Endometrial microvascular endothelial cells (primary cell): ENCODE data around the gene IGF1R. TPM values are rescaled to one million over a fixed set of nuclear protein-coding genes. Genes with fewer than 3 reads are reported as not detected.

Experiments
- in situ Hi-C: cut with HindIII; loops from 2 replicates; pipeline ENCODE4 v1.10.0; 2017; ENCODE audit warnings: low sequenced_read_pairs, low pct_unique_long_range_greater_than_20kb; ENCODE audit errors: inconsistent ontology term
- total RNA-seq: library from RNA; depleted of rRNA; stranded (reverse); fragments of >200 nt; gene quantifications from one replicate; pipeline ENCODE4 v1.2.3, GENCODE V29; 2015; ENCODE audit errors: inconsistent ontology term

IGF1R gene
- total RNA-seq, 1 donor from 2014 or later: 28.8 TPM

DNA sequence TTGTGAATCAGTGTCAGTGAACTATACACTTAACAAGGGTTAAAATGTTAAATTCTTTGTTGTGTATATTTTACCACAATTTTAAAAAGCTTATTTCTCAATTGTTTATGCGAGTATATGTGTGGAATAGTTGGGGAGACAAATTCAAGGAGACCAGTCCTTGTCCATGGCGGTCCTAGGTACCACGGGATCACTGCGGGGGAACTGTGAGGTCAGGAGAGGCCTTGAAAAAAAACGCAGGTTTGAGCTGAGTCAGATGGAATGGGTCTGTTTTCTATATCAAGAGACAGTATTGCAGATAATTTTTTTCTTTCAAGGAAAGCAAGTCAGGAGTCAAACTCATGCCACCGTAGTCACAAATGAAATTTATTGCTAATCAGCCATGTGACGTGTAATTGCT is 18.5 kb downstream of the IGF1R start:
- in situ Hi-C loops: loop anchor here (25.0 kb wide), 1 partner anchor 395 kb away; no protein-coding TSS in a partner anchor

DNA sequence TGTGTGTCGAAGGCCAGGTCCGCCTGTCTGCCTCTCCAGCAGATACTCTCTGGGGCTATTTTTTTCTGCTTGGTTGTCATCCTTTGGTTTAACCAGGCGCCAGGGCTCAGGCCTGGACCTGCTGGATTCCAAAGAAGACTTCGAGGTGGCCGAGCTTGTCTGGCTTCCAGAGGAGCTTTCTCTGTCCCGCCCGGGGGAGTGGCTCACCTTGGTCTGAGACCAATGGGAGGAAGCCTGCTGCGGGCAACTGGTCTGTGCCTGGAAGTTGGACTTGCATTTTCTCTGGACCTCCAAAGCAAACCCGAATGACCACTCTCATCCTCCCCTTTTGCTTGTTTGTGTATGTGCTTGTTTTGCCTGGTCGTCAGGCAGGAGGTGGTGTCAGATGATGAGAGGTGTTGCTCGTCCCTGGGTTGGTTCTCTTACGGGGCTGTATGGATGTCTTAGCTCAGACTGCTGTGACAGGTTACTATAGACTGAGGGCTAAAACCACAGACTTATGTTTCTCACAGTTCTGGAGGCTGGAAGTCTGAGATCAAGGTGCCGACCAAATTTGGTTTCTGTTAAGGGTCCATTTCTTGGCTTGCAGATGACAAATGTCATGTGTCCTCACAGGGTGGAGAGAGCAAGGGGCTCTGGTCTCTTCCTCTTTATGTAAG is 19.3 kb downstream of the IGF1R start:
- in situ Hi-C loops: loop anchor here (25.0 kb wide), 1 partner anchor 395 kb away; no protein-coding TSS in a partner anchor

DNA sequence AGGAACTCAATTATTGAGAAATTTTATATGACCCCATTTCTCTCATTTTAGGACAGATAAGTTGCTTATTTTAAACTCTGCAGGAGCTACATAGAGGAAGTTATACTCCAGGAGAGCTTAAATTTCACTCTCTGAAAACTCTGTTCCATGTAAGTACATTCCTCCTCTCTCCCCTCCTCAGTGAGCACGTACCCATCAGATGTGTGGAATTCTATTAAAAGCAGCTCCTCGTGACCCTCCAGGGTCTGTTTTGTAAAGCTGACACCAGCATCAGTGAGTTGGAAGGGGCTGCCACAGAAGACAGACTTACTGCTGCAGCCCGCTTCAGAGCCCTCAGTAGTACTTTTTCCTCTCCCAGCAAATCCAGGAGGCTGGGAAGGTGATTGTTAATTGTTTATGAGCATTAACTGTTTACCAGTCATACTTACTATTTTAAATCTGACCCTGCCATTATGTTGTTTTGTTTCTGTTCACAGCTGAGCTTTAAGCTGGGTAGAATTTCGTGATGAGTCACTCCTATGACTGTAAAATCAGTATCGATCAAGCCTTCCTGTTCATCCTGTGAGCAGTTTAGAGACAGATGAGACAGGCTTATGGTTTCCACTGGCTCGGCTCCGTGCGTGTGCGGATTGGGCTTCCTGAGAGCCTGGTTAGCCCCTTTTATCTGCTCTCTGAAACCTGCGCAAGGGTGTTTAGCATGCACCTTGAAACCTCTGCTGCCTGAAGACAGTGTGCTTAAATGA is 20.4 kb downstream of the IGF1R start:
- in situ Hi-C loops: loop anchor here (25.0 kb wide), 1 partner anchor 394 kb away; no protein-coding TSS in a partner anchor

DNA sequence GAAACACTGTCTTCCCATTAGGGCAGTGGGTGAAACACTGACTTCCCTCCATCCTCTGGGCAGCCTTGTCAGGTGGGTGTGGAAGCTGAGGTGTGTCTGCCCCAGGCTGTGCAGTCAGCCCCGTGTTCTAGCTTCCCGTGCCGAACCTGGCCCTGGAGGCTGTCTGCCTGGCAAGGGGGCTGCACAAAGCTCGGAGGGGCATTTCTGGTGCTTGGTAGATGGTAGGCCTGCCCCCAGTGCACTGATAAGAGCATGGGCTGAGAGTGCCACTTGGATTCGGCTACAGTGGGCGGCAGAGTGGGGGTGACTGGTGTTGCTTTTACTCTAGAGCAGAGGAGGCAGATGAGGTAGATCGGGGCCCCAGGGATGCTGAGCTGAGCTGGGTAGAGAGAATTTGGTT is 21.3 kb downstream of the IGF1R start:
- in situ Hi-C loops: loop anchor here (25.0 kb wide), 1 partner anchor 393 kb away; no protein-coding TSS in a partner anchor

DNA sequence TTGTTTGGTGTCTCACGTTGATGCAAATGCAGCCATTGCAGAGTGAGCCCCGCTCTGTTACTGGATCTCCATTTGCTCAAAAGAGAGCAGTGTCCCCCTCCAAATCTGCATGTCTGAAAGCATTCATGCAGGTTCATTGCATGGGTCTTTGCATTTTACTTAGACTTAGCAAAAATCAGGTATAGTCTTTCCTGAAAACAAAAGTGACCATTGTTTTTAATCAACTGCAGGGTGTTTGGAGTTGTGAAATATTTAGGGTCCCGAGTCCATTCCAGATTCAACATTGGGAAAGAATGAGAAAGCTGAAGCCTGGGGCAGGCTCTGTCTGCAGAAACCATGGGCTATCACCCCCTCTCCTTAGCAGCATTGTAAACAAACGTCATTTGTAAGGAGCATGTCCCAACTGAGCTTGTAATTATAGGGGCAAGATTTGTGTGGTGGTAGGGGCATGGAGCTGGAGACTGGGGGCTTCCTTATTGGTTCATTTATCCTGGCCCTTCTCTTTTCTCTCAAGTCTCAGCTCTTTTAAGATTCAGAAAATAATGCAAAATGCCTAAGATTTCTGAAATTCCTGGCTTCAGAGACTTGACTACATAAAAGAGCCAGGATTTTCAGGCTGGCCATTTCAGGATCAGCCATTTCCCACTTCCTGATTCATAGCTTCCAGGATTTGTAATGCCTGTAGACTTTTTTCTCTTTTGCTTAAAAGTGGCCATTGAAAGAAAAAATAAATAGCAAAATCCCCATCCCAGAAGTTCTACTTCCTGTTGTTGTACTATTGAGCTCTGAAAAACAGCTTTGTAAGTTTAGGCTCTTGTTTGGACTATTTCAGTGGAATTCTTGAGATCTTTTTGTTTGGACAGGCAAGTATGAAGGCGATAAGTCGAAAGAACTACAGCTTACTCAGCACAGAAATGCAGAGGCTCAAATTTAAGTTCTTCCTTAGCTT is 23.0 kb downstream of the IGF1R start:
- in situ Hi-C loops: loop anchor here (25.0 kb wide), 1 partner anchor 391 kb away; no protein-coding TSS in a partner anchor

DNA sequence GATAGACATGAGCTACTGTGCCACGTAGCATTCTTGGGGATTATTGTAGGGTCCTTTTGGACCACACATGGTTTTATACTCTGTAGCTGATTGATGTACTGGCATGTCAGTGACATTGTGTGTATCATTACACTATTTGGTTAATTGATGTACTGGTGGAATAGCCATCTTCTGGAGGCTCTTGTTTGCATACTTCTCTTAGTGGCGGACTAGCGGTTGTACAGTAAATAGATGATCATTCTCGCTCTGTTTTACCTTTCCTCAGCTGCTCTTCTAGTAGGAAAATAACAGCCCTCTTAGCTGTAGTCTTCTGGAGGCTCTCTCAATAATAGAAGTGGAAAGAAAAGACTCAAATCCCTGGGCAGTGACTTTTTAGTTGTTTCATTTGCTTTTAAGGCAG is 24.8 kb downstream of the IGF1R start:
- in situ Hi-C loops: loop anchor here (25.0 kb wide), 1 partner anchor 389 kb away; no protein-coding TSS in a partner anchor

DNA sequence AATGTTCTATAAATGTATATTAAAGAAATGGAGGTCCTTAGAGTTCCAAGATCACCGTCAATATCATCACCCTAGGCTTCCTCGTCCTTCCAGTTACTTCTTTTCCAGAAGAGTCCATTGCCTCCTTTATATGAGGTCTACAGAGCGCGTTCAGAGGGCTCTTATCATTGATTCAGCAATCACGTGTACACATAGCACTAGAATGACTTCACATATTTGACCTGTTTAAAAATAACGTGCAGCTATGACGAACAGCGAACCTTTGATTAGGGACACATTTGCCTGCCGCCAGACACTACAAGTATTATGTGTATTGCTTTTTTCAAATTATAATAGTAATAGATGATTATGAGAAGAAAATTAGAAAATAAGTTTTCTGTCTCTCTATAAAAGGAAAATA is 26.0 kb downstream of the IGF1R start:
- in situ Hi-C loops: loop anchor here (25.0 kb wide), 1 partner anchor 388 kb away; no protein-coding TSS in a partner anchor

DNA sequence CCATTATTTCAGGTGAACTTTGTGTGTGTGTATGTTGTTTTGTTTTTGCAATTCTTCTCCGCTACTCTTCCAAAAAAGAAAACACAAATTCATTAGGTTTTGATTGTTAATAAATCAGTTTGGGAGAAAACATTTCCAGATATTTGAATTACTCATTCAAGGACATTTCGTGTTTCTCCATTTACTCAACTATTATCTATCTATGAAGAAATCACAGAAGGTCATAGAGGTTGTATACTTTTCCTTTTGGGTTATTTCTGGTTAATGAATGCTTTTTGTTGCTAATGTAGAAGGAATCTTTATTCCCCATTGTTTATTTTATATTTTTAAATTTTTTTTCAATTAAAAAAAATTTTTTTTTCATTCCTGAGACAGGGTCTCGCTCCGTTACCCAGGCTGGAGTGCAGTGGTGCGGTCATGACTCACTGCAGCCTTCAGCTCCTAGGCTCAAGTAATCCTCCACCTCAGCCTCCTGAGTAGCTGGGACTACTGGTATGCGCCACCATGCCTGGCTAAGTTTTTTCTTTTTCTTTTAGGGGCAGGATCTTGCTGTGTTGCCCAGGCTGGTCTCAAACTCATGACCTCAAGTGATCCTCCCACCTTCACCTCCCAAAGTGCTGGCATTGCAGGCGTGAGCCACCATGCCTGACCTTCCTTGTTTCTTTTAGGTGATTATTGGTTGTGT is 28.4 kb downstream of the IGF1R start:
- in situ Hi-C loops: no loop called here

DNA sequence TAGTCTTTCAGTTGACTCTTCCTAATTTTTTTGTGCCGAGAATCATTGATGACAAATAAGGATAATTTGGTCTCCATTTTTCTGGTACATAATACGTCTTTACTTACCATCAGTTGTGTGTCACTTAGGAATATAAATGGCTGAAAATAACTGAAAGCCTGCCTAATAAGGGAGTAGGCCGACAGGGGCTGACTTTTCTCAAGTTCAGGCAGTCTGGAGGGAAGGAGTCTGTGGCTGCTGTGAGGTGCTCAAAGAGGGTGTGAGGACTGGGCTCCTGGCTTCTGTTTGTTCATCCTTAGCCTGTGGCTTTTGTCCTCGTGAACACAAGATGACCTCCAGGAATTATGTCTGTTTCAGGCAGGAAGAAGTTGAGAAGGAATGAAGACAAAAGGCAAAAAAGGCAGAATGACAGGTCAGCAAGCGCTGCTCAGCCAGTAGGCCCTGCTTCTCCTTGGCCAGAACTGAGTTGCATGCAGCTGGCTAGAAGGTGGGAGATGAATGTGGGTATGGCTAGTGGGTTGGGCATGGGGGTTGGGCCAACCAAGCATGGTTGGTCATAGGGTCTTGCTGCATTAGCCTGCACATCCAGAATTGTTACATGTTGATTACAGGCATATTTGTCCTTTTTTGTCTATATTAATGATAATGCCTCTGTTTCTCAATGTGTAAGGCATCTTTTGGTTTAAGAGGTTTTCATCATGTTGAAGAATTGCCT is 29.2 kb downstream of the IGF1R start:
- in situ Hi-C loops: no loop called here

DNA sequence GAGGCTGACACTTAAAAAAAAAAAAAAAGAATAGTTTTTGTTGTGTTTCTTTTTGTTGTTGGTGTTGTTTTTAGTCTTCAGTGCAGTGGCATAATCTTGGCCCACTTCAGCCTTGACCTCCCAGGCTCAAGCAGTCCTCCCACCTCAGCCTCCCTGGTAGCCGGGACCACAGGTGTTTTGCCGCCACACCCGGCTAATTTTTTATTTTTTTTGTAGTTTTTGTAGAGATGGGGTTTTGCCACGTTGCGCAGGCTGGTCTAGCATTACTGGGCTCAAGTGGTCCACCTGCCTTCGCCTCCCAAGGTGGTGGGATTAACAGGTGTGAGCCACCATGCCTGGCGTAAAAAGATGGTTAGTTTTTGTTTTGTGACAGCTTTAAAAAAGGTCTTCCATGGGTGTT is 30.1 kb downstream of the IGF1R start:
- in situ Hi-C loops: no loop called here

DNA sequence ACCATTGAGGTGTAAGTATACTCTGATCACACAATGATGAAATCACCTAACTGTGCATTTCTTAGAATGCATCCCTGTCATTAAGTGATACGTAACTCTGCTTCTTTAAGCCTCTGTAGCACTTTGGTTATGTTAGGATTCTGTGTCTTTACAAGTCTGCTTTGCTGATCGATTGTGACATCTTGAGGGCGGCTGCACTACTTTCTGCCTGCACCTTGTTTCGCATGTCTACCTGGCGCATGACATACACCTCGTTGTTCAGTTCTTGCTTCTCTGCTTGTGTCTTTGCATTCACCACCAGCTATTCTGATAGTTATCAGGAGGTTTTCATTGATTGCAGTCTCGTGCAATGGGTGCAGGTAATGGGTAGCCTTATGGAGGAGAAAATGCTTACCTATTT is 32.7 kb downstream of the IGF1R start:
- in situ Hi-C loops: no loop called here

DNA sequence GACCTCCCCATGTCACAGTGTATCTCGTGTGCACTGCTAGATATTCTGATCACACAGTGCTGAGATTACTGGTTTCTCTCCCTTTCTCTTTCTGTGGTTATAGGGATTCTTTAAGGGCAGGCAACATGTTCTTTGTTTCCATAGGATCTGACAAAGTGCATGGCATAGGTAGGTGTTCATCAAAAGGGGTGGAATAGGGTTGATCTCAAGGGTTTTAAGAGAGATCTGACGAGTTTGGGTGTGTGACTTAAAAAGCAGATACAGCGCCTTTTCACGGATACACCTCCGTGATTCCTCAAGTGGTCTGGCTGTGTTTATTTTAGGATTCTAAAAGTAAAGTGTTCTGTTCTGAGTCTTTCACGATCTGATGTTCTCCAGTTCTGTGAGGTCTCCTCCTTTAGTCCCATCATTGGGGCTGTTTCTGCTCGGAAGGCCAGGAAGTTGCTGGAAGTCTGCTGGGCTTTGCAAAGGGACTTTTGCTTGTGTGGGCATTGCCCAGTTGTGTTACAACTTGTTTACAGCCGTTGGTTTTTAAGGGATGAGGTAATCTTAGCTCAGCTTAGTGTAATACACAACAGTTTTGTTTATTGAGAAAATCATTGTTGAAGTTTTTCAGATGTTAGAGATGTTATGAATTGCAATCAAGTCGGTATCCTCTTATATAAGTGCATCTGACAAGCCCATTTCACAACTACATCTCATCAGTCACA is 34.8 kb downstream of the IGF1R start:
- in situ Hi-C loops: no loop called here

DNA sequence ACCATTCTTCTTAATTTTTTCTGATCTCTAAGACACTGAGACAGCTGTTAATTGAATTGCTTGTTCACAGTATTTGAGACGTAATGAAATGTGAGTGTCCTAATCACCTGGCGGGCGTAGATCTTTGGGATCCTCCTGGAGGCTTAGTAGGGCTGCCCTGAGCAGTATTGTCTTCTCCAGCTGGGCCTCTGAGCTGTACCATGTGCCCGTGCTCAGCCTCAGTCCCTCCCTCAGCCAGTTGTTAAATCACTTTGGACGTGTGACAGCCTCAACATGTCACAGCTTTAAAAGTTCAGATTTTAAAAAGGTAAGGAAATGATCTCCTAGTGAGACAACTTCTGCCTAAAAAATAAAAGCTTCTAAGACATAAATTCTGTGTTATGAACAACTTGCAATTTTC is 35.5 kb downstream of the IGF1R start:
- in situ Hi-C loops: no loop called here

DNA sequence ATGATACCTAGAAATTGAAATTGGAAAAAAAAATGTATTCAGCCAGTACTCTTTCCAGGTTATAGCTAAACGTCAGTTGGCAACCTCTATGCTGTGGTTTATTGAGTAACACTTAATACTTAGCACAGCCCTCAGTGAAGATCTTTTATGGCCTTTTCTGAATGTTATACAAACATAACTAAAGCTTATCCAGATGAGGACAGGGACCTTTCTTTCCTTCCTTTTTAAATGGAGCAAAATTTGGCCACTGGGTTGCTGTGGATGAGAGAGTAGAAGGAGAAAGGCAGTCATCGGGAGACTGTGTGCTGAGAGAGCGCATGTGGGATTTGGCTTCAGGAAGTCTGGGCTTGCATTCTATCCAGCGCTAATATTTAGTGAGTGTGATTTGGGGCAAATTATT is 36.1 kb downstream of the IGF1R start:
- in situ Hi-C loops: no loop called here

DNA sequence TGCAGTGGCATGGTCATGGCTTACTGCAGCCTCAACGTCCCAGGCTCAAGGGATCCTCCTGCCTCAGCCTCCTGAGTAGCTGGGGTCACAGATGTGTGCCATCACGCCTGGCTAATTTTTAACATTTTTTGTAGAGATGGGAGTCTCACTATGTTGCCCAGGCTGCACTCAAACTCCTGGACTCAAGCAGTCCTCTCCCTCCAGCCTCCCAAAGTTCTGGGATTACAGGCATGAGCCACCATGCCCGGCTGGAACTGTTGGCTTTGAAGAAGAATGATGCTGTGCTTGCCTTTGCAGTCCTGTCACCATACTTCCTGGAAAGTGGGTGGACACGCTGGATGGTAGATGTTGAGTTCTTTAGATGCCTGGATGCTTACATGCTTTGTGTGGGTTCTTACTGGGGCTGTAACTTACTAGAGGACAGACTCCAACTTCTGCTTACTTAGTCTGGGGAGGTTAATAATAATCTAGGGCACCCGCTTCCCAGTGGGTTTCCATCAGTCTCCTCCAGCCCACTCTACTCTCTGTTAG is 36.7 kb downstream of the IGF1R start:
- in situ Hi-C loops: no loop called here

DNA sequence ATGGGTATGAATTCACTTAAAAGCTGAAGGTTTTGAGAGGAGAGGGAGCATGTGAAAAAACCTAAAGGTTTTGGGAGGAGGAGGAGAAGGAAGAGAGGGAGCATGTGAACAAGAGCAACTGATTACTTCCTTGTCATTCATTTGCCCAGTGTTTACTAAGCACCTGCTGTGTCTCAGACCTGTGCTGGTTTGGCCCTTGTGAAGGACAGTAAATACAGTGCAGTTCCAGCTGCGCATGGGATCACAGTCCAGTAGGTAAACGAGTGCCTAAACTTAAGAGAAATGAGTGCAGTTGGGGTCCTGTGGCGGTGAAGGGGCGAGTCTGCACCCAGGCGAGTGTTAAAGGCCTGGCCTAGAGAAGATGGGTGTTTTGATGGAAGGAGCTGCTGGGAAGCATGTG is 38.6 kb downstream of the IGF1R start:
- in situ Hi-C loops: no loop called here

DNA sequence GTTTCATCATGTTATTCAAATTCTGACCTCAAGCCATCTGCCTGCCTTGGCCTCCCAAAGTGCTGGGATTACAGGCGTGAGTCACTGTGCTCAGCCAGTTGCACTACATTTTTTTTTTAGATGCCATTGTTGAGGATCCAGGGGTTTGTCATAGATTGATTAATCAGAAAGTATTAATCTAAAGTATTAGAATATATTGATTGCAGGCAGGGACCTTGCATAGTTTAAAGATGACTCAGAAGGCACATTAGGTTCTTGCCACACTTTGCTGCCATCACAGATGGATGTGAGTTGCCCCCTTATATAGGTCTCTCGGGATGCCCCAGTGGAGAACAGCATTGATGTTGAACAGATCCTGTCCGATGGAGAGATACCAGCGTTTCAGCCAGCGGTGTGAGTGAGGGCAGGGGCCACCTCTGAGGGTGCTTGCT is 41.1 kb downstream of the IGF1R start:
- in situ Hi-C loops: no loop called here
